Measurements from ENCODE around the gene CRTAP.

DNA sequence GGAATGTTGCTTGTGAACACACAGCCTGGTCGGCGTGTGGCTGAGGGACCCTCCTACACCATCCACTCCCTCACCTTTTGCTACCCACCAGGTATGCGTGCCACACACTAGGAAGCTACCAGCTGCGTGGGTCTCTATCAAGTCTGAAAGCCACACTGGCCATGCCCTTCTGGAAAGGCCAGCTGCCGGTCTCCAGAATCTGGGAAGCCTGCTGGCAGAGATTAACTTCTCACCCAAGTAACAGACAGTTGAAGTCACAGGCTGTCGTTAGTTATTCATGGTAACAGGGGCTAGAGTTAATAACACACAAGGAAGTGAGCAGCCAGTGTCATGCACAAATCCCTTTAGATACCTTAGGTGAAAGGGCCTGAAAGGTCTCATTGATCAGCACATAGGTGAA is 56.7 kb downstream of the CRTAP start:
- TF ChIP-seq POLR2A (IDR thresholded peaks at IDR 0.05; ENCODE audit: low read length) (no peak), GATA1 (IDR thresholded peaks at IDR 0.05; ENCODE audit: low read depth, low read length) (no peak)

Measured in erythroblast (primary cell).